Measurements from ENCODE around the gene SH2D1A. TPM values are rescaled to one million over a fixed set of nuclear protein-coding genes. Genes with fewer than 3 reads are reported as not detected.

The SH2D1A gene
- total RNA-seq, 2 donors from 2014 or later, result 0.52 TPM; not detected in 1

DNA sequence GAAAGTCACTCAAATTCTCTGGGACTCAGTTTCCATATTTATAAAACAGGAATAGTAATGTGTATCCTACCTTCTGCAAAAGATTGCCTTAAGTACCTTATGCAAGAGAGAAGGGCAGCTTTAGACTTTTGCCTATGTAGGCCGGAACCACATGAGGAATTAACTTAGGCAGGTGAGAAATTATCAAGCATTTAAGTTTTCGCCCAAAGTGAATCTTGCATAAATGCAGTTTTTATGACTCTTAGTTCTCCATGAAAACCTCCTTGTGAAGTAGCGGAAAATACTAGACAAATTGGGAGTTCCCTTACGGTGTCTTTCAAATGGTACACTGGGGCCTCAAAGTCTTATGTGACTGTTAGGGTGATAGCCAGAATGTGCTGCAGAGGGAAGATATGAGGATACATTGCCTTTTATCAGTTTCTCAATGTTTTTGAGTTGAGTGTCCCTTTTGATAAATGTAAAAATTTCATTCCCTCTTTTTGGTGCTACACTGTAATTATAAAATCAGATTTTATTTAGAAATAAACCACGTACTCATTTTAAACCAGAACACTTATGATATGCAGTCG lies 2.6 kb downstream of the SH2D1A start:
- Histone ChIP-seq H3K9me3 (no peaks in the 10 kb centered on the region), H3K4me1 (no peaks in the 10 kb centered on the region), H3K27ac (no peak overlapping the region), H3K27me3 (no peaks in the 10 kb centered on the region), H3K4me3 (no peak overlapping the region), H3K36me3 (replicated peaks in 1 of 2; ENCODE audit: insufficient read depth in 1 of 2, low read depth in 2 of 2) (no peaks in the 10 kb centered on the region)
- intact Hi-C loops (cut with DNase I), result no loop called here
- ATAC-seq, result no peak
- WGBS, 2 donors, result 85 to 92% methylated on average over 6 of the region's 6 CpGs
- TF ChIP-seq, protein P1, sequence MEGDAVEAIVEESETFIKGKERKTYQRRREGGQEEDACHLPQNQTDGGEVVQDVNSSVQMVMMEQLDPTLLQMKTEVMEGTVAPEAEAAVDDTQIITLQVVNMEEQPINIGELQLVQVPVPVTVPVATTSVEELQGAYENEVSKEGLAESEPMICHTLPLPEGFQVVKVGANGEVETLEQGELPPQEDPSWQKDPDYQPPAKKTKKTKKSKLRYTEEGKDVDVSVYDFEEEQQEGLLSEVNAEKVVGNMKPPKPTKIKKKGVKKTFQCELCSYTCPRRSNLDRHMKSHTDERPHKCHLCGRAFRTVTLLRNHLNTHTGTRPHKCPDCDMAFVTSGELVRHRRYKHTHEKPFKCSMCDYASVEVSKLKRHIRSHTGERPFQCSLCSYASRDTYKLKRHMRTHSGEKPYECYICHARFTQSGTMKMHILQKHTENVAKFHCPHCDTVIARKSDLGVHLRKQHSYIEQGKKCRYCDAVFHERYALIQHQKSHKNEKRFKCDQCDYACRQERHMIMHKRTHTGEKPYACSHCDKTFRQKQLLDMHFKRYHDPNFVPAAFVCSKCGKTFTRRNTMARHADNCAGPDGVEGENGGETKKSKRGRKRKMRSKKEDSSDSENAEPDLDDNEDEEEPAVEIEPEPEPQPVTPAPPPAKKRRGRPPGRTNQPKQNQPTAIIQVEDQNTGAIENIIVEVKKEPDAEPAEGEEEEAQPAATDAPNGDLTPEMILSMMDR (IDR thresholded peaks at IDR 0.05), result no peak
- no peak for TF ChIP-seq POLR2A (IDR thresholded peaks at IDR 0.05)
- no peak for DNase-seq

DNA sequence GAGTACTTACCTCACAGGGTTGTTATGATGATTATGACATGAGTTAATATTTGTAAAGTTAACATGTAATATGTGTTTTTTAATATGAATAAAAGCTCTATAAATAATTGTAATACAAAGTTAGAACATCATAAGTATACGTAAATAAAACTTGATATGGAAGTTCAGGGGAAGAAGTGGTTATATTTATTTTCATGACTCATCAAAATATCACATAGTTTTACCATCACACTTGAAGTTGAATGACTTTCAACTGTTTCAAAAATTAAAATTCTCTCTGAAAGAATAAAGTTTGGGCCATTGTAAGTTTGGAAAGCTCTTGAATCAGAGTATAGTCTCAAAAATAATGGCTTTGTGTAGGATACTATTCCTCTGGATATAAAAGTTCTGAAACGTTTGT lies 8.3 kb downstream of the SH2D1A start:
- Histone ChIP-seq H3K4me3 (no peak overlapping the region), H3K36me3 (replicated peaks in 1 of 2; ENCODE audit: insufficient read depth in 1 of 2, low read depth in 2 of 2) (no peaks in the 10 kb centered on the region), H3K9me3 (no peaks in the 10 kb centered on the region), H3K4me1 (no peaks in the 10 kb centered on the region), H3K27me3 (no peaks in the 10 kb centered on the region), H3K27ac (no peak overlapping the region)
- WGBS, 2 donors, result 49 to 53% methylated on average over 2 of the region's 2 CpGs
- no peak for TF ChIP-seq POLR2A (IDR thresholded peaks at IDR 0.05)
- intact Hi-C loops (cut with DNase I), result no loop called here
- no peak for DNase-seq
- ATAC-seq, result no peak

DNA sequence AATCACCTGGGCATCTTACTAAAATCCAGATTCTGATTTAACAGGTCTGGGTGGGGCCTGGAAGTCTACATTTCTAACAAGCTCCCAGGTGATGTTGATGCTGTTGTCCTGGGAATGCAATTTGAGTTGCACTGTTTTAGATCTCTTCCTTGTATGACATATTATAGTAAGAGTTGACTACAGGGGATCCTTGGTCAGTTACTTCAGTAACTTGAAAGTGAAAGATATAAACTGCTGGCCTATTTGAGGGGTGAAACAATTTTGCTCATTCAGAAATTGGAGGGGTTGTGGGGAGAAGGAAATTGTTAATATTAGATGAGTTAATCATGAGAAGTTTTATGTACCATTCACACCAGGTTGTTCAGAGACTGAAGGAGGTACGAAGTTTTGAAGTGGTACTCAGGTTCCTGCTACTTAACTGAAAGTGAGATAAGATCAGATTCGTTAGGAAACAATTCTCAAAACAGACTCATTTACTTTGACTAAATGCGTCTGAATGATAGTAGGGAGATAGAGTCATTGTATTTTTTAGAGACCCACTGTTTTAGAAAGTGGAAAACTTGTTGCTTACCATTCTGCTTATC lies 12.5 kb downstream of the SH2D1A start:
- no peaks in the 10 kb centered on the region for H3K4me1 ChIP-seq
- no peak for DNase-seq
- ATAC-seq, result no peak
- WGBS, 2 donors, result 45 to 70% methylated on average over 3 of the region's 3 CpGs
- H3K27me3 ChIP-seq, result no peaks in the 10 kb centered on the region
- intact Hi-C loops (cut with DNase I), result no loop called here
- TF ChIP-seq, protein P1 (IDR thresholded peaks at IDR 0.05), result no peak
- TF ChIP-seq POLR2A (IDR thresholded peaks at IDR 0.05), result no peak
- H3K9me3 ChIP-seq, result no peaks in the 10 kb centered on the region
- no peak overlapping the region for H3K27ac ChIP-seq
- H3K36me3 ChIP-seq (replicated peaks in 1 of 2; ENCODE audit: insufficient read depth in 1 of 2, low read depth in 2 of 2), result no peaks in the 10 kb centered on the region
- H3K4me3 ChIP-seq, result no peak overlapping the region

DNA sequence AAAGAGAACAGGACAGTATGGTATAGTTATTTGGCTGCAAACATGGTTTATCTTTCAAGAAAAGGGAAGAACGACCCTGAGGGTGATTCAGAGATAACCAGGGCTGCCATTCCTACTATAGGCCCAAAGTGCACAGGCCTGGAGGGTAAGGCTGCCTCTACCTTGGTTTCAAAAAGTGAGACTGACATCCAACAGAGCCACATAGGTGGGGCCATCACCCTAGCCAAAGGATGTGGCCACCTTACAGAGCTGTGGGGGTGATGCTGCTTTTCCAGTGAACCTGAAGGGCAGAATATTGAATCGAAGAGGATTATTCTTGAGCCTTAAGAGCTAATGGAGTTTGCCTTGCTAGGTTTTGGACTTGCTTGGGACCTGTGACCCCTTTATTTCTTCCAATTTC lies 15.7 kb downstream of the SH2D1A start:
- intact Hi-C loops (cut with DNase I), result no loop called here
- H3K36me3 ChIP-seq (replicated peaks in 1 of 2; ENCODE audit: insufficient read depth in 1 of 2, low read depth in 2 of 2), result no peaks in the 10 kb centered on the region
- no peak overlapping the region for H3K27ac ChIP-seq
- ATAC-seq (no peak), DNase-seq (no peak)
- TF ChIP-seq, protein P1 (IDR thresholded peaks at IDR 0.05), result no peak
- no peak for TF ChIP-seq POLR2A (IDR thresholded peaks at IDR 0.05)
- H3K4me1 ChIP-seq, result no peaks in the 10 kb centered on the region
- WGBS, 2 donors, result 58 to 60% methylated on average over 2 of the region's 2 CpGs
- H3K27me3 ChIP-seq, result no peaks in the 10 kb centered on the region
- no peak overlapping the region for H3K4me3 ChIP-seq
- H3K9me3 ChIP-seq, result no peaks in the 10 kb centered on the region

DNA sequence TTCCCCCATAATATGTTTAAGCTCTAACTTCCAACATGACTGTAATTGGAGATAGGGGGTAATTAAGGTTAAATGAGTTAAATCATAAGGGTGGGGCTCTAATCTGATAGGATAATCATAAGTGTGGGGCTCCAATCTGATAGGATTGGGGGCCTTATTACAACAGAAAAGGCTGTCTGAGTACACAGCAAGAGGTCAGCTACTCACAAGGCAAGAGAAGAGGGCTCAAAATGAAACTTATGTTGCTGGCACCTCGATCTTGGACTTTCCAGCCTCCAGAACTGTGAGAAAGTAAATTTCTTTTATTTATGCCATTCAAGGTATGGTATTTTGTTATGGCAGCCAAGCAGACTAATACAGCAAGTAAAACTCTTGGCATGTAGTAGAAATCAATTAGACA lies 16.4 kb downstream of the SH2D1A start:
- no peak for TF ChIP-seq POLR2A (IDR thresholded peaks at IDR 0.05)
- TF ChIP-seq, protein P1 (IDR thresholded peaks at IDR 0.05), result no peak
- H3K4me1 ChIP-seq, result no peaks in the 10 kb centered on the region
- no peak for ATAC-seq
- no peaks in the 10 kb centered on the region for H3K9me3 ChIP-seq
- H3K27me3 ChIP-seq, result no peaks in the 10 kb centered on the region
- no peak overlapping the region for H3K27ac ChIP-seq
- H3K36me3 ChIP-seq (replicated peaks in 1 of 2; ENCODE audit: insufficient read depth in 1 of 2, low read depth in 2 of 2), result no peaks in the 10 kb centered on the region
- 77 to 79% methylated on average over 1 of the region's 1 CpG for WGBS, 2 donors
- intact Hi-C loops (cut with DNase I), result no loop called here
- no peak overlapping the region for H3K4me3 ChIP-seq
- no peak for DNase-seq

Measured in body of pancreas (tissue), 4 donors.